ENCODE measurements around the gene IL17C. TPM values are rescaled to one million over a fixed set of nuclear protein-coding genes. Genes with fewer than 3 reads are reported as not detected.

Gene IL17C
- total RNA-seq, 4 donors from 2014 or later, result 2.4 TPM; not detected in 3

DNA sequence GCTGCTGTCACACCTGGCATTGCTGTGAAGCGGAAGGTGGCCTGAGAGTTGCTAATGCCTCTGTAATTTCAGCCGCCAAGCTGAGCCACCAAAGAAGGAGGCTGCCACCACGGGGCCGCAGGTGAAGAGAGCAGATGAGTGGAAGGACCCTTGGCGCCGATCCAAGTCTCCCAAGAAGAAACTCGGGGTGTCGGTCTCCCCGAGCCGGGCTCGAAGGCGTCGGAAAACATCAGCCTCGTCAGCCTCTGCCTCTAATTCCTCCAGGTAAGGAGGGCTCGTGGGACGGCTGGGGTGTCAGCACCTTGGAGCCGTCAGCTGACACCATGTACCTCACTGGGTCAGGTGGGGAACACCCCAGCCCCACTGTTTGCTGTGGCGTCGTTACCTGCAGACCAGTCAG lies 16.2 kb upstream of the IL17C start:
- Histone ChIP-seq H3K27me3 (no peaks in the 10 kb centered on the region), H3K4me3 (no peak overlapping the region), H3K4me1 (no peaks in the 10 kb centered on the region), H3K36me3 (peaks cover 36 to 97% (median 49%) of the 10 kb centered on the region in 3 donors), H3K27ac (no peak overlapping the region), H3K9me3 (no peaks in the 10 kb centered on the region)
- 60 to 87% methylated on average over 1 to 13 of the region's 19 CpGs for WGBS, 2 donors
- DNase-seq, result no peak
- TF ChIP-seq POLR2A (IDR thresholded peaks at IDR 0.05), result no peak
- TF ChIP-seq, protein P1, sequence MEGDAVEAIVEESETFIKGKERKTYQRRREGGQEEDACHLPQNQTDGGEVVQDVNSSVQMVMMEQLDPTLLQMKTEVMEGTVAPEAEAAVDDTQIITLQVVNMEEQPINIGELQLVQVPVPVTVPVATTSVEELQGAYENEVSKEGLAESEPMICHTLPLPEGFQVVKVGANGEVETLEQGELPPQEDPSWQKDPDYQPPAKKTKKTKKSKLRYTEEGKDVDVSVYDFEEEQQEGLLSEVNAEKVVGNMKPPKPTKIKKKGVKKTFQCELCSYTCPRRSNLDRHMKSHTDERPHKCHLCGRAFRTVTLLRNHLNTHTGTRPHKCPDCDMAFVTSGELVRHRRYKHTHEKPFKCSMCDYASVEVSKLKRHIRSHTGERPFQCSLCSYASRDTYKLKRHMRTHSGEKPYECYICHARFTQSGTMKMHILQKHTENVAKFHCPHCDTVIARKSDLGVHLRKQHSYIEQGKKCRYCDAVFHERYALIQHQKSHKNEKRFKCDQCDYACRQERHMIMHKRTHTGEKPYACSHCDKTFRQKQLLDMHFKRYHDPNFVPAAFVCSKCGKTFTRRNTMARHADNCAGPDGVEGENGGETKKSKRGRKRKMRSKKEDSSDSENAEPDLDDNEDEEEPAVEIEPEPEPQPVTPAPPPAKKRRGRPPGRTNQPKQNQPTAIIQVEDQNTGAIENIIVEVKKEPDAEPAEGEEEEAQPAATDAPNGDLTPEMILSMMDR (IDR thresholded peaks at IDR 0.05), result no peak
- intact Hi-C loops (cut with DNase I), result no loop called here

DNA sequence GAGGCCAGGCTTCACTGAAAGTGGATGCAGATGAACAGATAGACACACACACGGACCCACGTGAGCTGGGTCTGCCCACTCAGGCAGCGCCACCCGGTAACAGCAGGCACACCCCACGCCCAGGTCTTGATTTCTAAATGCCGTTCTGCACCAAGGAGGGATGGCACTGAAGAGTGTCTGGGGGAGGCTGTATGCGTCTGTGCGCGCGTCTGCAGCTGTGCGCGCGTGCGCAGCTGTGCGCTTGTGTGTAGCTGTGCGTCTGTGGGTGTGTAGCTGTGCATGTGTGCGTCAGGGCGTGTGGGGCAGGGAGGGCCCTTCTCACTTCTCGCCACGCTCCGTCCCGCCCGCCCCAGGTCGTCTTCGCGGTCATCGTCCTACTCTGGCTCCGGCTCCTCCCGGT lies 15.5 kb upstream of the IL17C start:
- H3K9me3 ChIP-seq, result no peaks in the 10 kb centered on the region
- no peak overlapping the region for H3K4me3 ChIP-seq
- WGBS, 2 donors, result 94% methylated on average over 11 to 24 of the region's 29 CpGs
- TF ChIP-seq, protein P1 (IDR thresholded peaks at IDR 0.05), result no peak
- TF ChIP-seq POLR2A (IDR thresholded peaks at IDR 0.05), result no peak
- H3K36me3 ChIP-seq, result peaks cover 36 to 97% (median 49%) of the 10 kb centered on the region in 3 donors
- intact Hi-C loops (cut with DNase I), result no loop called here
- no peaks in the 10 kb centered on the region for H3K4me1 ChIP-seq
- no peak for DNase-seq
- no peaks in the 10 kb centered on the region for H3K27me3 ChIP-seq
- H3K27ac ChIP-seq, result no peak overlapping the region

DNA sequence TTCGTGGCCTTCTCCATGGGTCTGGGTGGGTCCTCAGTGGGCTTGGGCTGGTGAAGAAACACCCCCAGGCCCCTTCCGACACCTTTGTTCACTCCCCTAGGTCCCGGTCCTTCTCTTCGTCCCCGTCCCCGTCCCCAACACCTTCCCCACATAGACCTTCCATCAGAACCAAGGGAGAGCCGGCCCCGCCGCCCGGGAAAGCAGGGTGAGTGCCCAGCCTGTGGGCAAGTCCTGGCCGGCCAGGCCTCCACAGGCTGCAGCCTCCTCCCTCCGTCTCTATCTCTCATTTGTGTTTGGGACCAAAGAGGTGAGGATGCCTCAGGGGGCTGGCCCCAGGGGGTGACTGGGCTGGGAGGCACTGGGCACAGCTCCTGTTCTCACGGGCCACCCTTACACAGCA lies 14.5 kb upstream of the IL17C start:
- Histone ChIP-seq H3K36me3 (peaks cover 36 to 97% (median 45%) of the 10 kb centered on the region in 3 donors), H3K4me1 (no peaks in the 10 kb centered on the region), H3K4me3 (no peak overlapping the region), H3K9me3 (no peaks in the 10 kb centered on the region), H3K27me3 (no peaks in the 10 kb centered on the region), H3K27ac (no peak overlapping the region)
- no peak for DNase-seq
- WGBS, 2 donors, result 86 to 94% methylated on average over 3 to 13 of the region's 13 CpGs
- TF ChIP-seq, protein P1 (IDR thresholded peaks at IDR 0.05), result no peak
- TF ChIP-seq POLR2A (IDR thresholded peaks at IDR 0.05), result no peak
- intact Hi-C loops (cut with DNase I), result no loop called here

DNA sequence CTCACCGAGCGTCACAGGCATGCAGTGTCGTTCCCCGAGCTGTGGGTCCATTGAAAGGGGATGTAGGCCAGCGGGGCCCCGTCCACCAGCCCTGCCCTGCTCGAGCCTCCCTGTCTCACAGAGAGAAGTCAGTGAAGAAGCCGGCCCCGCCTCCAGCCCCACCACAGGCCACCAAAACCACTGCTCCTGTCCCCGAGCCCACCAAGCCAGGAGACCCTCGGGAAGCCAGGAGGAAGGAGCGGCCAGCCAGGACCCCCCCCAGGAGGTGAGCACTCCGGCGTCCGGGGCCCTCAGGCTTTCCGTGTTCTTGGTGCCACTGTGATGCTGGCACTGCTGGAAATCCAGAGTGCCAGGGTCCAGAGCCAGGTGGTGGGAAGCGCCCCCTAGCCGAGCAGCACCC lies 13.9 kb upstream of the IL17C start:
- H3K4me1 ChIP-seq, result no peaks in the 10 kb centered on the region
- no peak for TF ChIP-seq POLR2A (IDR thresholded peaks at IDR 0.05)
- TF ChIP-seq, protein P1 (IDR thresholded peaks at IDR 0.05), result no peak
- no peak overlapping the region for H3K4me3 ChIP-seq
- DNase-seq, result no peak
- intact Hi-C loops (cut with DNase I), result no loop called here
- H3K27ac ChIP-seq, result no peak overlapping the region
- H3K27me3 ChIP-seq, result no peaks in the 10 kb centered on the region
- H3K9me3 ChIP-seq, result no peaks in the 10 kb centered on the region
- WGBS, 2 donors, result 90 to 100% methylated on average over 2 of the region's 18 CpGs
- H3K36me3 ChIP-seq, result peaks cover 36 to 97% (median 43%) of the 10 kb centered on the region in 3 donors

DNA sequence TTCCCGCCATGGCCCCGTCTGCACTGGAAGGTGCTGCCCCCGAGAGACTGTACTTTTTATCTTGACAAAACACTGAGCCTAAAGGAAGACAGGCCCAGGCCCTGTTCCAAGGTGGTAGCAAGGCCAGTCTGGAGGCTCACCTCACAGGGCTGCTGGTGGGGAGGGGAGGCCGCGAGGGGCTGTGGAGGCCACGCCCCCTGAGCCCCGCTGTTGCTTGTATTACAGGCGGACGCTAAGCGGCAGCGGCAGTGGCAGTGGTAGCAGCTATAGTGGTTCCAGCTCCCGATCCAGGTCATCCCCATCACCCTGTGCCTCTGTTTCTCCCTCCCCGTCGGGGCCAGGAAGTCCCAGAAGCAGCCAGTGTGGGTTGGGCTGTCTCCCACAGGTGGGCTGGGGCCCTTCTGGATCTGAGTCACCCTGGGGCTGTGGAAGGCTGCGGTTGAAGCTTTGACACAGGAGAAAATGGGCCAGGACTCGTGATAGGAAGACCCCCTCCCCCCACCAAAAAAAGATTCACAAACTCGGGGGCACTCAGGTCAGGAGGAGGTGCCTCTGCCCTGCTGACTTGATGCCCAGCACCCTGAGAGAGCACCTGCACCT lies 13.3 kb upstream of the IL17C start:
- H3K27me3 ChIP-seq, result no peaks in the 10 kb centered on the region
- WGBS, 2 donors, result 90% methylated on average over 7 of the region's 17 CpGs; no CpG with 5 or more reads in 1 of the 2 donors
- no peaks in the 10 kb centered on the region for H3K4me1 ChIP-seq
- H3K4me3 ChIP-seq, result no peak overlapping the region
- peaks cover 36 to 97% (median 44%) of the 10 kb centered on the region in 3 donors for H3K36me3 ChIP-seq
- H3K27ac ChIP-seq, result no peak overlapping the region
- H3K9me3 ChIP-seq, result no peaks in the 10 kb centered on the region
- no peak for TF ChIP-seq POLR2A (IDR thresholded peaks at IDR 0.05)
- TF ChIP-seq, protein P1 (IDR thresholded peaks at IDR 0.05), result no peak
- intact Hi-C loops (cut with DNase I), result no loop called here
- no peak for DNase-seq
